HG02885 (cell line): ENCODE data around the gene CACNA1I.

Experiments used
- ATAC-seq: cut with Tn5 transposase; IDR thresholded peaks from one replicate; pipeline ENCODE4 v1.9.1; 2021; ENCODE audit warnings: mild to moderate bottlenecking; ENCODE audit not compliant: unreplicated experiment, poor library complexity

CACNA1I gene

DNA sequence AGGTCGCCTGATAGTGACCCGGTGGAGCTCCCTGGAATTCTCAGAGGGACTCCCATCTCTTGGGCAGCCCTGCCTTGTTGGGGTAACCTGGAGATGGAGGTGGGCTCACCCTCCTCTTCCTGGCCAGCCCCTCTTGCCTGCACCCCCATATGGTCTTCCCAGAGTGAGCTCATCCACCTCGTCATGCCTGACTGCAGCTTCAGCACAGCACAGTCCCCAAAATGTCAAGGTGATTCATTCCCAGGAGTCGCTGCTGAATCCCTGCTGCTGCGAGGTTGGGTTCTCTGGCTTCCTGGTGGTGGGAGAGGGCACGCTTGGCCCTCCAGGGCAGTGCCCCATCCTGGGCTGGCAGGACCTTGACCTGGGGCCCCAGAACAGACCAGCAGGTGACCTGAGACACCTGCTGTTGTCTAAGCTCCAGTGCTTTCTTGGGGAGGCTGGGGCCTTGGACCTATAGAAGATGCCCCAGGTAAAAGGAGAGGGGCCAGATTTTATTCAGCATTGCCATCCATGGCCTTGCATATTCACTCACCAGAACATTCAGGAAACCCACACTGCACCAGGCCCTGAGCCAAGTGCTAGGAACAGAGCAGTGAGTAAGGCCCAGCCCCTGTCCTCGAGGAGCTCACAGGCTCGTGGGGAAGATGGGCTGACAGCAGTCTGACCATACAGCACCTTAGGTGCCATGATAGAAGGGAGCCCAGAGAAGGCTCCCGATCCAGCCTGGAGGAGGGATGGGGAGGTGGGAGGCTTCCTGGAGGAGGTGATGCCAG, 72.9 kb downstream of the CACNA1I start:
- no peak for ATAC-seq

DNA sequence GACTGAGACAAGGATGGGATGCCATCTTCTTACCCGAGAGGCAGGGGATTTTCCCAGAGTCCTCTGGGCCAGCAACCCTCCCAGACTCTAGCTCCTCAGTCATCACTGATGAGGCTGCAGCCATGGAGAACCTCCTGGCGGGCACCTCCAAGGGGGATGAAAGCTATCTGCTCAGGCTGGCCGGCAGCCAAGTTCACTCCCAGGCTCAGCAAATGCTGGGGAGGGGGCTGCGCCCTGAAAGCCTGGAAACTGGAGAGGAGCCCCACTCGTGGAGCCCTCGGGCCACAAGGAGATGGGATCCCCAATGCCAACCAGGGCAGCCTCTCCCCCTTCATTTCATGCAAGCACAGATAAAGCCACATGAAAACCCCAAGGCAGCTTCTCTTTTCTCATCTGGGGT, 75.0 kb downstream of the CACNA1I start:
- no peak for ATAC-seq

GRCh38 chr22:39646398-39647063, 76.0 kb downstream of the CACNA1I start:
- ATAC-seq, result no peak

DNA sequence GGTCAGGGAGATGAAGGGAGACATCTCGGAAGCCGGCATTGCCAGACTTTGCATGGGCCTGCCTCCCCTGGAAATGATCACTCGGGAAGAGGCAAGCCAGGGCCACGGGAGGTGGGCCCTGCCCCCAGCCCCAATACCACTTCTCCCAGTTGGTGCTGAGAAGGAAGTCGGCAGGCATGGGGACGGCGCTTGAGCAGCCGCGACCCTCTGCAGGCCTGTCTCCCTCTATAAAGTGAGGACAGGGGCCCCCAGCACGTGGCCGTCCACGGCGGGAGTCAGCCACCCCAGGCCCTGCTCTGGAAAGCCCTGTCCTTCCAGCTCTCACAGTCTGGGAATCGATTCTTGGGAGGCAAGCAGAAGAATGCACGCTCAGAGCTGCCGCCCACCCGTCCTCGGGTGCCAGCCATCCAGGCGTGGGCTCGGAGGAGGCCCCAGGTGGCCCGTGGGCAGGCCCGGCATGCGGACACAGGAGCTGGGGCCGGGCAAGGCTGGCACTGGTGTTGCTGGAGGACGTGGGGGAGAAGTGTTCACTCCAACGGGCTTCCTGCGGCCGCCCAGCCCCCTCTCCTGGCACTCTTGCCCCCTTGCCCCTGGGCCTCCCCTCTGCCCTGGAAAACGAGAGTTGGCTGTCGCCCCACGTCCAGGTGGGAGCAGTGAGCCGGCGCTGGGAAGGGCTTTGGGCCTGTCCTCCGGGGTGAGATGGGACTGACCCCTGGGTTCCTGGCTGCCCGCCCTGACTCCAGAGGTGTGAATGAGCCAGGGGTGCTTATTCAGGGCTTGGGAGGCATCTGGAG, 77.5 kb downstream of the CACNA1I start:
- ATAC-seq, result no peak

DNA sequence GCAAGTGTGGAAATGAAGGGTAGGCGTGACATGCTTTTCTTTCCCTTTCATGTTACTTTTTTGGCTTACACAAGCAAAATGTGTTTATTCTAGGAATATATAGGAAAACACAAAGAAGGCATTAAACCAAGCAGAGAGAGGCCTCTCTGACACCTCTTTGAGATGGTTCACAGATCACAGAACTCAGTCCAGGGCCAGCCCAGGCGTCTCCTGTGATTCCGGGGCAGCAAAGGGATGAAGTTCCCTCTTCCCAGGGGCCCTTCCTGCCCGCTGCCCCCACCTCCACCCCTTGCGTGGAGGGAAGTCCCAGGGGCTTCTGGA, 78.0 kb downstream of the CACNA1I start:
- no peak for ATAC-seq

DNA sequence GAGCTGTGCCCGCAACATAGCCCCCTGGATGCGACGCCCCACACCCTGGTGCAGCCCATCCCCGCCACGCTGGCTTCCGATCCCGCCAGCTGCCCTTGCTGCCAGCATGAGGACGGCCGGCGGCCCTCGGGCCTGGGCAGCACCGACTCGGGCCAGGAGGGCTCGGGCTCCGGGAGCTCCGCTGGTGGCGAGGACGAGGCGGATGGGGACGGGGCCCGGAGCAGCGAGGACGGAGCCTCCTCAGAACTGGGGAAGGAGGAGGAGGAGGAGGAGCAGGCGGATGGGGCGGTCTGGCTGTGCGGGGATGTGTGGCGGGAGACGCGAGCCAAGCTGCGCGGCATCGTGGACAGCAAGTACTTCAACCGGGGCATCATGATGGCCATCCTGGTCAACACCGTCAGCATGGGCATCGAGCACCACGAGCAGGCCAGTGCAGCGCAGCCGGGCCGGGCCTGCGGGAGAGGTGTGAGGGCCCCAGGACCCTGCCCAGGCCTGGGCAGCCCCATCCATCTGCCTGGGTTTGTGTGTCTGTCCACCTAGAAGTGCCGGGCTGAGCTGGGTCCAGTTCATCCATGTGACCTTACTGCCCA, 79.0 kb downstream of the CACNA1I start:
- ATAC-seq, result no peak

- ATAC-seq, result no peak
Observed at GRCh38 chr22:39651053-39651996, 80.8 kb downstream of the CACNA1I start.

GRCh38 chr22:39652990-39653786, 82.6 kb downstream of the CACNA1I start:
- ATAC-seq, result no peak

GRCh38 chr22:39653787-39654077, 83.2 kb downstream of the CACNA1I start:
- no peak for ATAC-seq

GRCh38 chr22:39654131-39654926, 83.8 kb downstream of the CACNA1I start:
- no peak for ATAC-seq

DNA sequence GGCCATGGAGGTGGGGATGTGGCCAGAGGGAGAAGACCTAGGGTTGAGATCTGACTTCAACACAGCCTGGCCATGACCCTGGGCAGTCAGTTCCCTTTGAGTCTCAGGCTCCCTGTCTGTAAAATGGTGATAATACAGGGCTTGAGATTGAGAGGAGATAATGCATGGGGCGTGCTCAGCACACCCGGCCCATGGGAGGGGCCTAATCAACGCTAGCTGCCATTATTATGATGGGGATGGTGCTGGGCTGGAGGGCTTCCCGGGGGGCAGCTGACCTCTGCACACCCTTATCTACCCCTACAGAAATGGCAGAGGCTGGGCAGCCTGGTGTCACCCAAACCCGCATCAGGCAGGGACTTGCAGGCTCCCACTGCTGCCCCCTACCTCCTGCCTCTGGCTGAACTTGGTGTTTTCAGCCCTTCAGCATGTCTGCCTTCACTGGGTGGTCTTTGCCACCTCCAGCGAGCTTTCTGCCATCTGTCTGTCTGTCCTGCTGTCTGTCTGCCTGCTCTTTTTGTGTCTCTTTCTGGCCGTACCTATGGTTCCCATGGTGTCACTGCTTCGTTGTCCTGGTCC, 84.5 kb downstream of the CACNA1I start:
- no peak for ATAC-seq

DNA sequence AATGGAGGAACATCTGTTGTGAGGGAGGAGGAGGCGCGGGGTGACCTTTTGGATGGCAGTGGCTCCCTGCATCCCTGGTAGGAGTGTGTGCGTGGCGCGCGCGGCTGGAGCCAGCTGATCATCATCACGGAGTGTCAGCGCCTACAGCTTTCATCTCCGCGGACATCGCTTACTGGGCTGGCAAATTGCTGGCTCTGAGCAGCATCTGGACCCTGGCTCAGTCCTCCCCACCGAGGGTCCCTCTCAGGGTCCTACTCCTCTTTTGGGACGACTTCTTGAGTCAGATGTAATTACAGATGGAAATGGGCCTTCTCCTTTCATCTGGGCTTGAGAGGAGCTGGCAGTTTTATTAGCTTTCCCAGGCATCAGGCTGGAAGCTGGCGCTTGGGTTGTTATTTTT, 85.3 kb downstream of the CACNA1I start:
- ATAC-seq, result no peak

DNA sequence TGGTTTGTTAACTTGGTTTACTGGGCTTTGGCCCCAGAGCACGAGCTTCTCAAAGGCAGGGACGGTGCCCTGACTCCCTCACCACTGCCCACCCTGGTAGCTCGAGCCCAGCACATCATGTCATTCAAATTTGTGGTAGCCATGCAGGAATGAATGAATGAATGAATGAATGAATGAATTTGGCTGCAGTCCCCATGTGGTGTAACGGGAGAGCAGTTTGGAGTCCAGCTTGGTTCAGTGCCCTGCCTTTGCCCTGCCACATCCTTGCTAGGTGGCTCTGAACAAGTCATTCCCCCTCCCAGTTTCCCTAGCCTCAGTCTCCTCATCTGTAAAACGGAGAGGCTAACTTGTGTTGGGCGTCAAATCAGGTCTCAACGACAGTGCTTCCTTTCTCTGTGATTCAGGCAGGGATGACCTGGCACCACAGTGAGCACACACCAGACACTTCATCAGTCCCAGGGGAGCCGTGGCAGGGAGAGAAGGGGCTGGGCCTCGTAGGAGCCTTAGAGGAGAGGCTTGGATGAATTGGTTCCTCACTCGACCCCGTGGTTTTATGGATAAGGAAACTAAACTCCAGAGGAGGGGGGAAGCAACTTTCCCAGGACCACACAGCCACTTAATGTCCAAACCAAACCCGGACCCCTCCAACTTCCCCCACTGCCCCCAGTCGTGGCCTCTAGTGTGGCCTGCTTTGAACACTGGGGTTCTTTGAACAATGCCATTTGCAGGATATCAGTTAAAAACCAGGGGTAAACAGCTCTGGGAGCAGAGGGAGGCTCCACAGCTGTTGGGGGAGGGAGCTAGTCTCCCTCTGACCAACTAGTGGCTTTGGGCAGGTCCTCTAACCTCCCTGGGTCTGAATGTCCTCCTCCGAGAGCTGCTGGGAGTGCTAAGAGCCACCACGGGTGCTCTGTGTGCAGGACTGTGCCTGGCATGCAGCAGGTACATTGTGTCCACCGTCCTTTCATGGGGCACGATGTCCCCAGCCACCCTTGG, 86.2 kb downstream of the CACNA1I start:
- ATAC-seq, result no peak

- no peak for ATAC-seq
Observed at GRCh38 chr22:39658367-39658766, 87.8 kb downstream of the CACNA1I start.

DNA sequence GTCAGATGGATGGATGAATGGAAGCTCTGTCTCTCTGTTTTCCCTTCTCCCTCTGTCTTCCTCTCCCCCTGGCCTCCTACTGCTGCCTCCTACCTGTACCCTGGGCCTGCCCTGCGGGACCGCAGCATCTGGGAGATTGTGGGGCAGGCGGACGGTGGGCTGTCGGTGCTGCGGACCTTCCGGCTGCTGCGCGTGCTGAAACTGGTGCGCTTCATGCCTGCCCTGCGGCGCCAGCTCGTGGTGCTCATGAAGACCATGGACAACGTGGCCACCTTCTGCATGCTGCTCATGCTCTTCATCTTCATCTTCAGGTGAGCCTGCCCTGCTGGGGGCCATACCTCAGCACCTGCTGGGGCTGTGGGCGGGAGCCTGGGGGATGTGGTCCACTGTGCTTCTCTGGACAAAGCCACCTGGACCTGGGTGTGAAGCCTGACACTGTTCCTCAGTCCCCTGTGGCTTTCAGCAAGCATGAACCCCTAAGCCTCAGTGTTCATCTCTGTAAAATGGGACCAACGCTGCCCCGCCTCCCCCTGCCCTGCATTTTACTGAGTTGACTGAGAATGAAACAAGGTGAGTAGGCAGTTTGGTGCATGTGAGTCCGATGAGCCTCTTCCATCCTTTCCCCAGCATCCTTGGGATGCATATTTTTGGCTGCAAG, 88.4 kb downstream of the CACNA1I start:
- ATAC-seq, result no peak

DNA sequence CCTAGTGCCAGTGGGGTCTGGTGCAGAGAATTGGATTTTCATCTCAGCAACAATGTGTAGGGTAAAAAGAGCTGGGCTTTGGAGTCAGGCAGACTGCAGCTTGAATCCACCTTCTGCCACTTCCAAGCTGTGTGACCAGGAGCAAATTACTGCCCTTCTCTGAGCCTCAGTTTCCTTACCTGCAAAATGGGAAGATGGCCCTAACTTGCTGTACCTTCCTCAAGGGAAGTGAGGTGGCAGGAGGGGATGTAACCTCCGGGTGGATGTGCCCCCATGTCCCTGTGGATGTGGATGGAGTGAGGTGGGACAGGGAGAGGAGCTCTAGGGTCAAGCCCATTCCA, 90.9 kb downstream of the CACNA1I start:
- no peak for ATAC-seq
